Stimulated activated CD8-positive, alpha-beta memory T cell treated with anti-CD3 and anti-CD28 coated beads, Interleukin-7, amount 100 ng/mL, for 48 hours (primary cell): ENCODE data around the gene WDR20.

Source experiments
- DNase-seq, 2 donors: peaks; one replicate each; pipeline ENCODE4 v3.0.0-alpha.2; 2020; ENCODE audit warnings: low read depth in 1 of 2; ENCODE audit errors: extremely low read depth in 1 of 2

Gene WDR20

GRCh38 chr14:102195446-102195845, 55.7 kb downstream of the WDR20 start:
- no peak for DNase-seq

GRCh38 chr14:102196039-102196901, 56.6 kb downstream of the WDR20 start:
- DNase-seq: no peak

GRCh38 chr14:102196902-102197230, 57.2 kb downstream of the WDR20 start:
- no peak for DNase-seq

GRCh38 chr14:102197317-102197853, 57.7 kb downstream of the WDR20 start:
- DNase-seq: no peak

- DNase-seq: no peak
Observed at GRCh38 chr14:102200690-102201352, 61.1 kb downstream of the WDR20 start.

- no peak for DNase-seq
Observed at GRCh38 chr14:102201353-102201738, 61.6 kb downstream of the WDR20 start.

- no peak for DNase-seq
Observed at GRCh38 chr14:102201776-102202175, 62.1 kb downstream of the WDR20 start.

- no peak for DNase-seq
Observed at GRCh38 chr14:102202944-102203343, 63.2 kb downstream of the WDR20 start.

GRCh38 chr14:102203382-102203781, 63.7 kb downstream of the WDR20 start:
- no peak for DNase-seq

GRCh38 chr14:102205560-102205959, 65.9 kb downstream of the WDR20 start:
- no peak for DNase-seq

- no peak for DNase-seq
Observed at GRCh38 chr14:102206918-102207317, 67.2 kb downstream of the WDR20 start.

- DNase-seq: no peak
Observed at GRCh38 chr14:102207831-102208365, 68.2 kb downstream of the WDR20 start.

GRCh38 chr14:102208741-102209140, 69.0 kb downstream of the WDR20 start:
- DNase-seq: no peak

GRCh38 chr14:102209224-102209966, 69.7 kb downstream of the WDR20 start:
- DNase-seq: no peak

GRCh38 chr14:102210421-102211042, 70.8 kb downstream of the WDR20 start:
- DNase-seq: no peak

- no peak for DNase-seq
Observed at GRCh38 chr14:102211240-102211639, 71.5 kb downstream of the WDR20 start.

GRCh38 chr14:102212356-102212755, 72.7 kb downstream of the WDR20 start:
- DNase-seq: no peak

- no peak for DNase-seq
Observed at GRCh38 chr14:102212845-102213244, 73.1 kb downstream of the WDR20 start.

- no peak for DNase-seq
Observed at GRCh38 chr14:102213470-102213869, 73.8 kb downstream of the WDR20 start.

- no peak for DNase-seq
Observed at GRCh38 chr14:102213984-102214658, 74.4 kb downstream of the WDR20 start.
